GM23338 (cell line): ENCODE data around the gene SCFD1. TPM values are rescaled to one million over a fixed set of nuclear protein-coding genes. Genes with fewer than 3 reads are reported as not detected.
A peak's percentile ranks its signal among the peaks of the same experiment; 100 is the strongest.

Source experiments
- ATAC-seq: fragments of 200-7000 bp; cut with Tn5 transposase; 3 replicates; pipeline ENCODE4 v1.9.1; 2020
- DNase-seq: peaks from one replicate; pipeline ENCODE4 v3.0.0-alpha.2; 2015; ENCODE audit warnings: low spot score
- H2AFZ ChIP-seq: fragments of 200-600 bp; sonication (generic); 2 replicates; pipeline ENCODE4 v1.8.0; 2016; ENCODE audit warnings: antibody characterized with exemption, mild to moderate bottlenecking, moderate library complexity
- H3F3A ChIP-seq: fragments of 200-600 bp; sonication (generic); replicated peaks from 2 replicates; pipeline ENCODE4 v1.8.0; 2017; ENCODE audit warnings: antibody characterized with exemption, mixed run types, low read depth
- H3K27ac ChIP-seq: fragments of 200-600 bp; sonication (generic); 2 replicates; pipeline ENCODE4 v1.6.1; 2016; ENCODE audit warnings: low read depth
- H3K27me3 ChIP-seq: fragments of 200-600 bp; sonication (generic); 2 replicates; pipeline ENCODE4 v1.8.0; 2016; ENCODE audit warnings: mild to moderate bottlenecking, mixed run types, moderate library complexity; ENCODE audit not compliant: insufficient read depth
- H3K36me3 ChIP-seq: fragments of 200-600 bp; sonication (generic); 2 replicates; pipeline ENCODE4 v1.8.0; 2016; ENCODE audit warnings: mild to moderate bottlenecking; ENCODE audit not compliant: insufficient read depth
- H3K4me1 ChIP-seq: fragments of 200-600 bp; sonication (generic); 2 replicates; pipeline ENCODE4 v1.8.0; 2016; ENCODE audit warnings: mild to moderate bottlenecking, moderate library complexity; ENCODE audit not compliant: insufficient read depth
- H3K4me2 ChIP-seq: fragments of 200-600 bp; sonication (generic); 2 replicates; pipeline ENCODE4 v1.7.1; 2017; ENCODE audit warnings: mixed run types
- H3K4me3 ChIP-seq: fragments of 200-600 bp; sonication (generic); 2 replicates; pipeline ENCODE4 v1.6.1; 2016; ENCODE audit warnings: mixed run types
- H3K79me2 ChIP-seq: fragments of 200-600 bp; sonication (generic); replicated peaks from 2 replicates; pipeline ENCODE4 v1.8.0; 2017; ENCODE audit warnings: mild to moderate bottlenecking; ENCODE audit not compliant: insufficient read depth
- H3K9me2 ChIP-seq: fragments of 200-600 bp; sonication (generic); 2 replicates; pipeline ENCODE4 v1.8.0; 2017; ENCODE audit not compliant: insufficient read depth
- H4K20me1 ChIP-seq: fragments of 200-600 bp; sonication (generic); replicated peaks from 2 replicates; pipeline ENCODE4 v1.8.0; 2017; ENCODE audit warnings: mild to moderate bottlenecking; ENCODE audit not compliant: insufficient read depth
- H3K27ac Mint-ChIP-seq: 2 replicates; pipeline ENCODE4 v1.8.0; 2020; ENCODE audit warnings: inconsistent platforms, mild to moderate bottlenecking, moderate library complexity, mixed read lengths
- H3K27me3 Mint-ChIP-seq: 3 replicates; pipeline ENCODE4 v1.8.0; 2022; ENCODE audit warnings: low read depth, mild to moderate bottlenecking, moderate library complexity, mixed read lengths, inconsistent platforms; ENCODE audit not compliant: insufficient read depth, poor library complexity
- H3K36me3 Mint-ChIP-seq: 3 replicates; pipeline ENCODE4 v1.8.0; 2021; ENCODE audit warnings: low read depth, mild to moderate bottlenecking, inconsistent platforms, moderate library complexity, mixed read lengths
- H3K4me1 Mint-ChIP-seq: 3 replicates; pipeline ENCODE4 v1.8.0; 2020; ENCODE audit warnings: mild to moderate bottlenecking, inconsistent platforms, mixed read lengths
- H3K4me3 Mint-ChIP-seq: 3 replicates; pipeline ENCODE4 v1.8.0; 2021; ENCODE audit warnings: moderate library complexity, mild to moderate bottlenecking, inconsistent platforms, mixed read lengths
- H3K9me3 Mint-ChIP-seq: 3 replicates; pipeline ENCODE4 v1.8.0; 2020; ENCODE audit warnings: moderate library complexity, mild to moderate bottlenecking, inconsistent platforms, mixed read lengths
- EZH2phosphoT487 ChIP-seq: fragments of 200-600 bp; sonication (generic); IDR thresholded peaks from one replicate; pipeline ENCODE4 v1.8.1; 2018; ENCODE audit warnings: antibody characterized with exemption; ENCODE audit not compliant: unreplicated experiment
- NANOG ChIP-seq: IDR thresholded peaks from 2 replicates; pipeline ENCODE4 v1.6.1; 2016; ENCODE audit warnings: antibody characterized with exemption, borderline replicate concordance
- REST ChIP-seq: IDR thresholded peaks from one replicate; pipeline ENCODE4 v1.6.1; 2018; ENCODE audit warnings: antibody characterized with exemption; ENCODE audit not compliant: unreplicated experiment
- polyA plus RNA-seq: library from polyadenylated mRNA; unstranded; fragments of >200 nt; fragmentation: Nextera tagmentation; extraction: Ambion mirVana; gene quantifications from 2 replicates; pipeline ENCODE4 v1.2.1, GENCODE V29; 2016
- total RNA-seq: library from RNA; depleted of rRNA; stranded (reverse); fragments of >200 nt; shearing (Covaris generic); gene quantifications from 2 replicates; pipeline ENCODE4 v1.2.3, GENCODE V29; 2014
- TF ChIP-seq, protein P1 (sequence below), 2 experiments: fragments of 200-600 bp in 1 of 2; sonication (generic) in 1 of 2; conservative IDR thresholded peaks; 2 replicates each; pipeline versions ENCODE4 v1.5.1 to v1.6.1; 2016 to 2017; ENCODE audit warnings: antibody characterized with exemption in 2 of 2, low read depth in 2 of 2, mild to moderate bottlenecking in 2 of 2, moderate library complexity in 1 of 2
- TF ChIP-seq, protein P2 (sequence below): IDR thresholded peaks from 2 replicates; pipeline ENCODE4 v1.6.1; 2016; ENCODE audit warnings: antibody characterized with exemption

Gene SCFD1
- total and polyA plus RNA-seq, 2 experiments from 2014 or later: 77.6 to 110 TPM

DNA sequence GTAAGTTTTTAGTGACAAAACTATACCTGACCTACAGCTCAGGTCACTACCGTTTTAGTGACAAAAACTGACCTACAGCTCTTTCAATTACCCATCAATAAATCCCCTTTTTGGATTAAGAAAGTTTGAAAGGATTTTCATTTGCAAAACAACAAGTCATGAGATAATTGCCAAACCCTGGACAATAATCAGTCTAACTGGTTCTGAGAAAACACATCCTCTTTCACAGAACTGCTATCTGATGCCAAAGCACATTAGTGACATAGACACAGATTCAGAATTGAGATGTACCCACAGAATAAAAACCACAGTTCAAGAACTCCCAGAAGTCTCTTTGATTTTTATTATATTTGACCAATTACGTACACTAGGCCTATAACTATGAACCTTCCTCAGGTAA lies 126.2 kb downstream of the SCFD1 start (continued):
- TF ChIP-seq REST (no peak), EZH2phosphoT487 (no peak), NANOG (no peak)
- TF ChIP-seq, protein P1, sequence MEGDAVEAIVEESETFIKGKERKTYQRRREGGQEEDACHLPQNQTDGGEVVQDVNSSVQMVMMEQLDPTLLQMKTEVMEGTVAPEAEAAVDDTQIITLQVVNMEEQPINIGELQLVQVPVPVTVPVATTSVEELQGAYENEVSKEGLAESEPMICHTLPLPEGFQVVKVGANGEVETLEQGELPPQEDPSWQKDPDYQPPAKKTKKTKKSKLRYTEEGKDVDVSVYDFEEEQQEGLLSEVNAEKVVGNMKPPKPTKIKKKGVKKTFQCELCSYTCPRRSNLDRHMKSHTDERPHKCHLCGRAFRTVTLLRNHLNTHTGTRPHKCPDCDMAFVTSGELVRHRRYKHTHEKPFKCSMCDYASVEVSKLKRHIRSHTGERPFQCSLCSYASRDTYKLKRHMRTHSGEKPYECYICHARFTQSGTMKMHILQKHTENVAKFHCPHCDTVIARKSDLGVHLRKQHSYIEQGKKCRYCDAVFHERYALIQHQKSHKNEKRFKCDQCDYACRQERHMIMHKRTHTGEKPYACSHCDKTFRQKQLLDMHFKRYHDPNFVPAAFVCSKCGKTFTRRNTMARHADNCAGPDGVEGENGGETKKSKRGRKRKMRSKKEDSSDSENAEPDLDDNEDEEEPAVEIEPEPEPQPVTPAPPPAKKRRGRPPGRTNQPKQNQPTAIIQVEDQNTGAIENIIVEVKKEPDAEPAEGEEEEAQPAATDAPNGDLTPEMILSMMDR (conservative IDR thresholded peaks at IDR 0.05; ENCODE audit: low read depth in 2 of 2): no peak

- Mint-ChIP-seq H3K9me3 (no peaks in the 10 kb centered on the region), H3K27me3 (no peaks in the 10 kb centered on the region), H3K4me1 (peaks cover 4% of the 10 kb centered on the region; the same call in 1 of the 3 replicates), H3K4me3 (no peak overlapping the region), H3K36me3 (no peaks in the 10 kb centered on the region), H3K27ac (no peak overlapping the region)
- no peaks in the 10 kb centered on the region for H3K79me2 ChIP-seq
- H3K4me1 ChIP-seq: no peaks in the 10 kb centered on the region
- no peak overlapping the region for H3K27ac ChIP-seq
- TF ChIP-seq, protein P2, sequence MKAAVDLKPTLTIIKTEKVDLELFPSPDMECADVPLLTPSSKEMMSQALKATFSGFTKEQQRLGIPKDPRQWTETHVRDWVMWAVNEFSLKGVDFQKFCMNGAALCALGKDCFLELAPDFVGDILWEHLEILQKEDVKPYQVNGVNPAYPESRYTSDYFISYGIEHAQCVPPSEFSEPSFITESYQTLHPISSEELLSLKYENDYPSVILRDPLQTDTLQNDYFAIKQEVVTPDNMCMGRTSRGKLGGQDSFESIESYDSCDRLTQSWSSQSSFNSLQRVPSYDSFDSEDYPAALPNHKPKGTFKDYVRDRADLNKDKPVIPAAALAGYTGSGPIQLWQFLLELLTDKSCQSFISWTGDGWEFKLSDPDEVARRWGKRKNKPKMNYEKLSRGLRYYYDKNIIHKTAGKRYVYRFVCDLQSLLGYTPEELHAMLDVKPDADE: no peak
- TF ChIP-seq, protein P1 (conservative IDR thresholded peaks at IDR 0.05; ENCODE audit: low read depth in 2 of 2): peak; percentile 33 to 47; a peak in 2 of 4 replicates
- H3F3A ChIP-seq: no peaks in the 10 kb centered on the region
- no peak overlapping the region for H3K4me2 ChIP-seq
- no peaks in the 10 kb centered on the region for H4K20me1 ChIP-seq
- DNase-seq (peak; percentile 25), ATAC-seq (peak; percentile 50; the same call in 2 of the 3 replicates)
- H3K27me3 ChIP-seq: no peaks in the 10 kb centered on the region
- H3K9me2 ChIP-seq: no peaks in the 10 kb centered on the region
- H3K4me3 ChIP-seq: no peak overlapping the region
- H2AFZ ChIP-seq: 0 out of 2 replicates have a peak overlapping the region, but pooled peaks have one; percentile 32
- H3K36me3 ChIP-seq: no peaks in the 10 kb centered on the region
Observed at GRCh38 chr14:30751646-30752416, 129.7 kb downstream of the SCFD1 start.
